SK-N-SH treated with all-trans-retinoic acid at 6 μM for 48 hours (cell line): ENCODE results near the gene SCRN1.

Experiments
- ATAC-seq: fragments of 200-7000 bp; cut with Tn5 transposase; 3 replicates; pipeline ENCODE4 v1.9.1; 2020; ENCODE audit warnings: mild to moderate bottlenecking, moderate library complexity
- ARNTL ChIP-seq: fragments of 450-650 bp; formaldehyde crosslinking; IDR thresholded peaks from 2 replicates; pipeline ENCODE4 v1.5.0; 2020; ENCODE audit warnings: low read depth, mild to moderate bottlenecking, moderate library complexity, borderline replicate concordance
- BACH2 ChIP-seq: fragments of 250-450 bp; sonication (Bioruptor Pico); IDR thresholded peaks from 2 replicates; pipeline ENCODE4 v1.9.0; 2021; ENCODE audit warnings: mild to moderate bottlenecking, borderline replicate concordance
- CREB5 ChIP-seq: fragments of 250-450 bp; sonication (Bioruptor Pico); IDR thresholded peaks from 2 replicates; pipeline ENCODE4 v1.5.1; 2020; ENCODE audit warnings: low read depth, mild to moderate bottlenecking, moderate library complexity
- CSDC2 ChIP-seq: fragments of 250-450 bp; sonication (Bioruptor Pico); IDR thresholded peaks from 2 replicates; pipeline ENCODE4 v1.5.0; 2020; ENCODE audit warnings: mild to moderate bottlenecking, moderate library complexity
- ESRRG ChIP-seq: fragments of 250-450 bp; sonication (Bioruptor Pico); IDR thresholded peaks from 2 replicates; pipeline ENCODE4 v1.6.1; 2021; ENCODE audit warnings: mild to moderate bottlenecking
- GLIS3 ChIP-seq: fragments of 250-450 bp; sonication (Bioruptor Pico); IDR thresholded peaks from 2 replicates; pipeline ENCODE4 v1.5.0; 2020; ENCODE audit warnings: mild to moderate bottlenecking, moderate library complexity
- ISL1 ChIP-seq: fragments of 250-450 bp; sonication (Bioruptor Pico); IDR thresholded peaks from 2 replicates; pipeline ENCODE4 v2.1.2; 2022; ENCODE audit warnings: mild to moderate bottlenecking, moderate library complexity
- OSR1 ChIP-seq: fragments of 250-450 bp; sonication (Bioruptor Pico); IDR thresholded peaks from 2 replicates; pipeline ENCODE4 v1.8.0; 2022; ENCODE audit warnings: moderate library complexity, mild to moderate bottlenecking, inconsistent platforms
- POU6F1 ChIP-seq: fragments of 250-450 bp; sonication (Bioruptor Pico); IDR thresholded peaks from 2 replicates; pipeline ENCODE4 v1.8.0; 2021; ENCODE audit warnings: low read depth, mild to moderate bottlenecking, moderate library complexity, borderline replicate concordance
- RARB ChIP-seq: fragments of 250-450 bp; sonication (Bioruptor Pico); IDR thresholded peaks from 2 replicates; pipeline ENCODE4 v1.8.0; 2021; ENCODE audit warnings: mild to moderate bottlenecking, moderate library complexity
- SNAI2 ChIP-seq: fragments of 250-450 bp; sonication (Bioruptor Pico); IDR thresholded peaks from 2 replicates; pipeline ENCODE4 v1.5.0; 2020; ENCODE audit warnings: mild to moderate bottlenecking, moderate library complexity
- TCF4 ChIP-seq: fragments of 250-450 bp; sonication (Bioruptor Pico); IDR thresholded peaks from 2 replicates; pipeline ENCODE4 v1.8.0; 2021; ENCODE audit warnings: mild to moderate bottlenecking, moderate library complexity, borderline replicate concordance
- TOX ChIP-seq: fragments of 250-450 bp; sonication (Bioruptor Pico); IDR thresholded peaks from 2 replicates; pipeline ENCODE4 v1.8.0; 2021; ENCODE audit warnings: mild to moderate bottlenecking, moderate library complexity, borderline replicate concordance
- TSHZ2 ChIP-seq: fragments of 250-450 bp; sonication (Bioruptor Pico); IDR thresholded peaks from 2 replicates; pipeline ENCODE4 v1.5.0; 2020; ENCODE audit warnings: mild to moderate bottlenecking, moderate library complexity
- ZC3H10 ChIP-seq: fragments of 250-450 bp; sonication (Bioruptor Pico); IDR thresholded peaks from 2 replicates; pipeline ENCODE4 v1.5.1; 2021; ENCODE audit warnings: mild to moderate bottlenecking, moderate library complexity
- ZFP3 ChIP-seq: fragments of 250-450 bp; sonication (Bioruptor Pico); IDR thresholded peaks from 2 replicates; pipeline ENCODE4 v1.5.0; 2020; ENCODE audit warnings: mild to moderate bottlenecking, moderate library complexity
- ZFP30 ChIP-seq: fragments of 450-650 bp; formaldehyde crosslinking; IDR thresholded peaks from 2 replicates; pipeline ENCODE4 v1.5.0; 2022; ENCODE audit warnings: mild to moderate bottlenecking, moderate library complexity
- ZNF70 ChIP-seq: fragments of 450-650 bp; formaldehyde crosslinking; IDR thresholded peaks from 2 replicates; pipeline ENCODE4 v1.5.0; 2020; ENCODE audit warnings: mild to moderate bottlenecking, moderate library complexity
- ZNF8 ChIP-seq: fragments of 450-650 bp; formaldehyde crosslinking; IDR thresholded peaks from 2 replicates; pipeline ENCODE4 v1.5.0; 2020; ENCODE audit warnings: mild to moderate bottlenecking, moderate library complexity

Gene SCRN1

GRCh38 chr7:29898301-29898700, 91.3 kb downstream of the SCRN1 start:
- no peak for ATAC-seq

GRCh38 chr7:29896685-29897411, 92.8 kb downstream of the SCRN1 start:
- ATAC-seq, result no peak
- no peak for TF ChIP-seq SNAI2
- TF ChIP-seq ISL1 (CRISPR knock-in tag), result no peak
- no peak for TF ChIP-seq OSR1 (CRISPR knock-in tag)
- no peak for TF ChIP-seq ZFP30 (CRISPR knock-in tag)
- no peak for TF ChIP-seq POU6F1 (CRISPR knock-in tag)
- no peak for TF ChIP-seq GLIS3
- TF ChIP-seq ZNF8, result peak; percentile 98
- no peak for TF ChIP-seq TOX (CRISPR knock-in tag)
- TF ChIP-seq CSDC2, result no peak

More at GRCh38 chr7:29898301-29898700, 91.3 kb downstream of the SCRN1 start:
- no peak for TF ChIP-seq TCF4 (CRISPR knock-in tag)
- TF ChIP-seq RARB (CRISPR knock-in tag), result no peak
- TF ChIP-seq ZNF70 (CRISPR knock-in tag), result no peak
- no peak for TF ChIP-seq ZC3H10 (CRISPR knock-in tag)
- TF ChIP-seq BACH2 (CRISPR knock-in tag), result no peak
- TF ChIP-seq OSR1 (CRISPR knock-in tag), result no peak
- no peak for TF ChIP-seq GLIS3
- TF ChIP-seq SNAI2, result no peak
- TF ChIP-seq ESRRG (CRISPR knock-in tag), result no peak
- TF ChIP-seq CREB5, result no peak
- no peak for TF ChIP-seq ARNTL (CRISPR knock-in tag)
- TF ChIP-seq, all 23 proteins: peak for 0

GRCh38 chr7:29895559-29895958, 94.0 kb downstream of the SCRN1 start:
- TF ChIP-seq CREB5, result no peak
- no peak for TF ChIP-seq SNAI2
- TF ChIP-seq TCF4 (CRISPR knock-in tag), result no peak
- TF ChIP-seq ZC3H10 (CRISPR knock-in tag), result no peak
- TF ChIP-seq ISL1 (CRISPR knock-in tag), result no peak
- no peak for TF ChIP-seq TSHZ2 (CRISPR knock-in tag)
- TF ChIP-seq TOX (CRISPR knock-in tag), result no peak
- no peak for TF ChIP-seq ZNF70 (CRISPR knock-in tag)
- no peak for TF ChIP-seq POU6F1 (CRISPR knock-in tag)
- no peak for TF ChIP-seq ZFP30 (CRISPR knock-in tag)
- no peak for TF ChIP-seq BACH2 (CRISPR knock-in tag)
- no peak for TF ChIP-seq ZFP3
- TF ChIP-seq ESRRG (CRISPR knock-in tag), result no peak
- TF ChIP-seq OSR1 (CRISPR knock-in tag), result no peak
- no peak for ATAC-seq
